ENCODE data around the gene TPST2. TPM values are rescaled to one million over a fixed set of nuclear protein-coding genes. Genes with fewer than 3 reads are reported as not detected.
A peak's percentile ranks its signal among the peaks of the same experiment; 100 is the strongest.

TPST2 gene
- total and polyA plus RNA-seq, 9 of the 15 experiments (the other 6 are each of a cell fraction or from before 2014, with no cell fraction given): 14.2 to 123 (median 60.1) TPM

GRCh38 chr22:26484360-26484706, 105.6 kb downstream of the TPST2 start (continued):
- TF ChIP-seq USF2 (CRISPR knock-in tag; IDR thresholded peaks at IDR 0.05): peak; percentile 73
- TF ChIP-seq BHLHE40 (IDR thresholded peaks at IDR 0.05; ENCODE audit: low read length): peak; percentile 53; the same call in 1 of the 2 replicates
- no peak for TF ChIP-seq BRF1 (IDR thresholded peaks at IDR 0.05; ENCODE audit: borderline replicate concordance, extremely low read depth, insufficient read length)
- TF ChIP-seq TOE1 (IDR thresholded peaks at IDR 0.05; ENCODE audit: borderline replicate concordance): peak; percentile 75; the same call in 1 of the 2 replicates
- no peak for TF ChIP-seq TOE1 (CRISPR knock-in tag; IDR thresholded peaks at IDR 0.05; ENCODE audit: borderline replicate concordance, low read depth)
- peak; percentile 29; the same call in 1 of the 2 replicates for TF ChIP-seq REST (IDR thresholded peaks at IDR 0.05; ENCODE audit: borderline replicate concordance)
- TF ChIP-seq REST (CRISPR knock-in tag; IDR thresholded peaks at IDR 0.05; ENCODE audit: low read depth): no peak
- TF ChIP-seq ARID4B (CRISPR knock-in tag; IDR thresholded peaks at IDR 0.05): no peak
- TF ChIP-seq FOXK2 (conservative IDR thresholded peaks at IDR 0.05 in 1 of 2, IDR thresholded peaks at IDR 0.05 in 1 of 2; ENCODE audit: low read depth in 2 of 2): peak; percentile 47 to 78; a peak in 3 of 4 replicates
- 0 out of 2 replicates have a peak, but pooled peaks have one; percentile 6 for TF ChIP-seq MIER1 (IDR thresholded peaks at IDR 0.05; ENCODE audit: low read depth)
- TF ChIP-seq NKRF (IDR thresholded peaks at IDR 0.05; ENCODE audit: borderline replicate concordance): peak; percentile 55; the same call in 1 of the 2 replicates
